ENCODE measurements around the gene NOXA1.

The NOXA1 gene

DNA sequence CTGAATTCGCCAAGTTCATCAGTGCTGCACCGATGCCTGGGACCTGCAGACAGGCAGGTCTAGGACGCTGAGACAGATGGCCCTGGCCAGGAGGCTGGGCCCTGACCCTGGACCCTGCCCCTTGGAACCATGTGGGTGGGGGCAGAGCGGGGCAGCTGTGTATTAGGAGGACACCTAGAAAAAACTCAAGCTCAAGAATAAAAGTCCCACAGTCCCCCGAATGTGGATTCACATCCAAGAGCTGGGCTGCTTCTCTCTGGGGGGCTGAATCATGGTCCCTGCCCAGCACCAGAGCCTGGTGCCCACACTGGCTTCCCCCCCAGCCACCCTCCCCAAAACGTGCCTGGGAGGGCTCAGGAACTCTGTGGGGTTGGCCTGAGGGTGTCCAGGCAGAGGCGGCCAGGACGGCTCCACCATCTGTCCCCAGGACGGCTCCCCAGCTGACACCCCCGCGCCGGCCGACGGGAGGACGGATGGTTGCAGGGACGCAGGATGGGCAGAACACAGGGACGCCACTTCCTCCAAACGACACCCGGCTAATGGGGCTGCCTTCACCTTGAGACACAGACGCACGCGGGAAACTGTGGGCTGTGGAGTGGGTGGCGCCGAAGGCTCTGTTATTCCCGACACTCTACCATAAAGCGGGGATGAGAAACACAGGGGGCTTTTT lies 35.2 kb upstream of the NOXA1 start:
- no peak for DNase-seq (ENCODE audit: low read depth in 1 of 2, low spot score in 1 of 2)

GRCh38 chr9:137388589-137389427 lies 34.4 kb upstream of the NOXA1 start:
- no peak for DNase-seq (ENCODE audit: low read depth in 1 of 2, low spot score in 1 of 2)

DNA sequence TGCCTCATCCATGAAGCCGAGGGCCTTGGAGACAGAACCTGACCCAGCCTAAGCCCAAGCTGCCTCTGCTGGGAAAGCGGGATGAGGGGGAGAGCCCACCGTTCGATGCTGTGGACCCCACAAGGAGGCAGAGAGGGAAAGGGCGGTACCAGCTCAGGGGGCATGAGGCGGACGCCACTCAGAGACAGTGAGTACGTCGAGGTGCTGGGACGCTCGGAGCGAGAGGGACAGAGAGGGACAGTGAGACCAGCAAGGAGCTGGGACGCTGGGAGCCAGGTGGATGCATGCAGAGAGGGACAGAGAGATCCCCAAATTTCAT lies 33.8 kb upstream of the NOXA1 start:
- DNase-seq (ENCODE audit: low read depth in 1 of 2, low spot score in 1 of 2), result no peak

- DNase-seq (ENCODE audit: low read depth in 1 of 2, low spot score in 1 of 2), result no peak
These were observed 32.4 kb upstream of the NOXA1 start for GRCh38 chr9:137390553-137391410.

- DNase-seq (ENCODE audit: low read depth in 1 of 2, low spot score in 1 of 2), result no peak
These were observed 31.8 kb upstream of the NOXA1 start for GRCh38 chr9:137391411-137391754.

DNA sequence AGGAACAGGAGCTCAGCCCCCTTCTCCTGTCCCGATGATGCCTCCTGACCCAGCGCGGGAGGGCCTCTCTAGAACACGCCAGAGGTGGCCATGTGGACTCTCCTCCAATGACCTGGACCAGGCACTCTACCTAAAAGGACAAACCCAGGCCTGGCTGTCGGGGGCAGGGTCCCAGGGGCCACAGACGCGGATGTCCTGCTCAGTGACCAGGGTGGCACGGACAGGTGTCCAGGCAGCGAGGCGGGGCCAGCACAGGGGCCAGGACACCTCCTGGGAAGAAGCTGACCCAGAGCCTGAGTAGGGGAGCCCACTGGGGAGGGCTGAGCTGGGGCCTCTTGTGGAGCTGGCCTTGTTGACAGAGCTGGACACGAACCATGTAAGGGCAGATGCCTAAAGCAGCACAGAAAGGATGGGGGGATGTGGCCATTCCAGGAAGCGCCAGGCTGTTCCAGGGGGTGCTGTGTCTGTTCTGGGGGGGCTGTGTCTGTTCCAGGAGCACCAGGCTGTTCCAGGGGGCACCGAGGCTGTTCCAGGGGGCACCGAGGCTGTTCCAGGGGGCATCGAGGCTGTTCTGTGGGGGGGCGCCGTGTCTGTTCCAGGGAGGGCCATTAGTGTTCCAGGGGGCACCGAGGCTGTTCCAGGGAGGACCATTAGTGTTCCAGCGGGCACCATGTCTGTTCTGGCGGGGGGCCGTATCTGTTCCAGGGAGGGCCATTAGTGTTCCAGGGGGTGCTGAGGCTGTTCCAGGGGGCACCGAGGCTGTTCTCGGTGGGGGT lies 30.8 kb upstream of the NOXA1 start:
- no peak for DNase-seq (ENCODE audit: low read depth in 1 of 2, low spot score in 1 of 2)

DNA sequence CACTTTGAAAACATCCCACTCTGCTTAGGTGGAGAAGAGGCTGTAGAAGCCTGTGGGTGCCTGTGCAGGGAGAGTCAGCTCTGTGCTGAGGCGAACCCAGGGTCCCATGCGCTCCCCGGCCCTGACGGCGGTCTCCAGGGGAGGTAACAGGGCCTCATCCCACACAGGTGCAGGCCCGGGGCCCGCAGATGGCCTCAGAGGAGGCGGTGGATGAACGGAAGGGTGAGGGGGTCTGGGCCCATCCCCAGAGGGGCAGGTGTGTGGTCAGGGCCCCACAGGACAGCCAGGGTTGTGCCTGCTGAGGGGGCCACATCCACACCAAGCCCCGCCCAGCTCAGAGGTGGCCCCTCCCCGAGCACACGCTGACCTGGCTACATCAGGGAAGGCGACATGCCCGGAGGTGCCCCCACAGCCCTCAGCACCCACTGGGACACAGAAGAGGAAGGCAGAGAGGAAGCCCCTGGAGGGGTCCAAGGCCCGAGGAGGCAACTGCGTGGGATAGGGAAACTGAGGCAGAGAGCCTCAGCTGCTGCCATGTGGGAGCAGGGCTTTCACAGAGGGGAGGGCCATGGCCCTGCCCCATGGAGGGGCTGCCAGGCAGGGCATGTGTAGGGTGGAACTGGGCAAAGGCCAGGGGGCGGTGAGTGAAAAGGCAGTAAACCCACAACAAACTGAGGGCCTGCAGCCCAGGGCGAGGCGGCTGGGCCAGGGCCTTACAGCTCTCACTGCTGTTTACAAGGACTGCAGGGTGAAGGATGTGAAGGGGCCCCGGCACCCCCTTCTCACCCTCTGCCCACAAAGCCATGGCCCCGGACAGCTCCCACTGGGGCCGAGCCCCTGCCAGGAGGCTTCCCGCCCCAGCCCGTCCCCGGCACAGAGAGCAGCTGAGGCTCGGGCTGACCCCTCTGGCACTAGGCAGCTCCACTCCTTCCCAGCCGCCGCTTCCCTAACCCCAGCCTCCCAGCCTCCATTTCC lies 29.7 kb upstream of the NOXA1 start:
- no peak for DNase-seq (ENCODE audit: low read depth in 1 of 2, low spot score in 1 of 2)

- no peak for DNase-seq (ENCODE audit: low read depth in 1 of 2, low spot score in 1 of 2)
These were observed 28.1 kb upstream of the NOXA1 start for GRCh38 chr9:137394866-137395665.

DNA sequence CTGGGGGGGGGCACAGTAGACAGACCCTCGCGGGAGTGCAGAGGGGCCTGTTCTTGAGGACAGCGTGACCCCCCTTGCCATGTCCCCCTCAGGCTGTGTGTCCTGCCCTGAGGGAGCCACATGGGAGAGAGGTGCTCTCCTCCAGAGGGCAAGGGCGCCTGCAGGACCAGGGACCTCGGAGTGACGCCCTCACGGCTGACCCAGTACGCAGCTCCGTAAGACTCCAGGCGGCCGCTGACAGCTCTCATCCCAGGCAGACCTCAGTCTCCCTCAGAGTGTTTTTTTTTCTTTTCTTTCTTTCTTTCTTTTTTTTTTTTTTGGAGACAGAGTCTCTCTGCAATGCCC lies 27.6 kb upstream of the NOXA1 start:
- no peak for DNase-seq (ENCODE audit: low read depth in 1 of 2, low spot score in 1 of 2)

DNA sequence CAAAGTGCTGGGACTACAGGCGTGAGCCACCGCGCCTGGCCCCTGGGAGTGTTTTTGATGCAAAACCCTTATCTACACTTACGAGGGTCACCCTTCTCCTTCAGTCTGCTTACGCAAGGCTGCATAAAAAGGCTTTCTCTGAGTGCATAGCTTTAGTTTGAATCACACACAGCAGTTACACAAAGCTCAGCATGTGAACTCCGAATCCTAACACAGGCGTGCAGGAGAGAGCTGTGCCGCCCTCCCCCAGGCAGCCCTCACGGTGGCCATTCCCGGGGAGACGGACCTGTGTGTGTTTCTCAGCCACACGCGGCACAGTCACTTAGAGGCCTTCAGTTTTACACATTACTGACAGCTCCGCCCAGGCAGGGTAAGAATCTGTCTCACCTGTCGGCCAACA lies 27.0 kb upstream of the NOXA1 start:
- DNase-seq (ENCODE audit: low read depth in 1 of 2, low spot score in 1 of 2), result no peak

GRCh38 chr9:137396634-137397367 lies 26.4 kb upstream of the NOXA1 start:
- no peak for DNase-seq (ENCODE audit: low read depth in 1 of 2, low spot score in 1 of 2)

- DNase-seq (ENCODE audit: low read depth in 1 of 2, low spot score in 1 of 2), result no peak
These were observed 25.3 kb upstream of the NOXA1 start for GRCh38 chr9:137397675-137398423.

GRCh38 chr9:137398561-137399468 lies 24.4 kb upstream of the NOXA1 start:
- no peak for DNase-seq (ENCODE audit: low read depth in 1 of 2, low spot score in 1 of 2)

DNA sequence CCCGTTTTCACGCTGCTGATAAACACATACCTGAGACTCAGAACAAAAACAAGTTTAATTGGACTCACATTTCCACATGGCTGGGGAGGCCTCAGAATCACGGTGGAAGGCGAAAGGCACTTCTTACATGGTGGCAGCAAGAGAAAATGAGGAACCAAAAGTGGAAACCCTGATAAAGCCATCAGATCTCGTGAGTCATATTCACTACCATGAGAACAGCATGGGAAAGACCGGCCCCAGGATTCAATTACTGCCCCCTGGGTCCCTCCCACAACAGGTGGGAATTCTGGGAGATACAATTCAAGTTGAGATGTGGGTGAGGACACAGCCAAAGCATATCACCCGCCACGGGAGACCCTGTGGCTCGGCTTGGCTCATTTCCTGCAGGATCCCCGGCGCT lies 20.4 kb upstream of the NOXA1 start:
- DNase-seq (ENCODE audit: low read depth in 1 of 2, low spot score in 1 of 2), result no peak

DNA sequence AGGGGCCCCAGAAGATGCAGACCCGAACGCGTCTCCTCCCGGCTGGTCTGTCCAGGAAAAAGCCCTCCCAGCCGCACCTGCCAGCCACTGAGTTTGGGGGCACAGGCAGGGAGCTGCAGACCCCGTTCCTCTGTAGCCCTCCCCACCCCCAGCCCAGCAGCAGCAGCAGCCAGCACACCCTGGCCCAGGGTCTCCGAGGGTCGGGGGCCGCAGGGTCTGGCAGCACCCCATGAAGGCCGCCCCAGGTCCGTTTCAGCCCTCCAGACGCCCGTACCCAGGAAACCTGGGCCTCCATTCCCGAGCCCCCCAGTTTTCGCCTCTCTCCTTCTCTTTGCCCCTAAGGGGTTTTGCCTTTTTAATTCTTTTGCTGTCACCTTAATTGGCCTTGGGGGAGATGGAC lies 19.9 kb upstream of the NOXA1 start:
- no peak for DNase-seq (ENCODE audit: low read depth in 1 of 2, low spot score in 1 of 2)

DNA sequence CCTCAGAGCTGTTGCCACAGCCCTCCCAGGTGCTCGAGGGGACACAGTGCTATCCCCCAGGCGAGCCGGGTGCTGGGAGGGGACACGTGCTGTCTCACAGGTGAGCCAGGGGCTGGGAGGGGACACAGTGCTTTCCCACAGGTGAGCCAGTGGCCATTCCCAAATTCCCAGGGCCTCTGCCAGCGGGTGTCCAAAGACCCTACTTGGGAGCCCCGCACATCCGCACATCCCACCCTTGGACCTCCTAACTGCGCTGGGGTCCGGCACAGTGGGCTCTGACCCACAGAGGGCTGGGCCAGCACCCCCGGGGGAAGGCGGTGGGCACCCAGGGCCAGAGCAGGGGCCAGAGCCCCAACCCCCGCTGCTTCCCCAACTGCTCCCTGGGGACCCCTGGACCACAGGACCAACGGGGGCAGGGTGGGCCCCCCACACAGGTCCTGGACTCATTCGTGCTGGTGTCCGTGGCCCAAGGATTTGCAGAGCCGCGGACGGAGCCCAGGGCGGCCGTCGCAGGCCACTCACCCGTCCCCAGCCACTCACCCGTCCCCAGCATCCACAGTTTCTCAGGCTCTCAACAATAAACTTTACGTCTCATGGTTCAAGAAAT lies 18.1 kb upstream of the NOXA1 start:
- DNase-seq (ENCODE audit: low read depth in 1 of 2, low spot score in 1 of 2), result no peak

GRCh38 chr9:137405677-137406081 lies 17.5 kb upstream of the NOXA1 start:
- DNase-seq (ENCODE audit: low read depth in 1 of 2, low spot score in 1 of 2), result no peak

Measured in activated T-helper 1 cell treated with anti-CD3 and anti-CD28 coated beads, Interleukin-2, amount 50 U/mL, for 16 hours (primary cell).